GM12864 (cell line): ENCODE results near the gene C2orf72.

ENCODE experiments used
- DNase-seq: peaks from one replicate; pipeline ENCODE4 v3.0.0-alpha.2; 2011; ENCODE audit warnings: low read depth
- H3K4me3 ChIP-seq: 2 replicates; pipeline ENCODE4 v1.5.1; 2011; ENCODE audit warnings: mild to moderate bottlenecking, low read depth, low read length, control low read depth
- TF ChIP-seq, protein P1 (sequence below): IDR thresholded peaks from 2 replicates; pipeline ENCODE4 v1.5.1; 2011; ENCODE audit warnings: low read depth, mild to moderate bottlenecking, moderate library complexity, low read length, control low read depth, inconsistent platforms; ENCODE audit errors: missing control alignments

The C2orf72 gene

DNA sequence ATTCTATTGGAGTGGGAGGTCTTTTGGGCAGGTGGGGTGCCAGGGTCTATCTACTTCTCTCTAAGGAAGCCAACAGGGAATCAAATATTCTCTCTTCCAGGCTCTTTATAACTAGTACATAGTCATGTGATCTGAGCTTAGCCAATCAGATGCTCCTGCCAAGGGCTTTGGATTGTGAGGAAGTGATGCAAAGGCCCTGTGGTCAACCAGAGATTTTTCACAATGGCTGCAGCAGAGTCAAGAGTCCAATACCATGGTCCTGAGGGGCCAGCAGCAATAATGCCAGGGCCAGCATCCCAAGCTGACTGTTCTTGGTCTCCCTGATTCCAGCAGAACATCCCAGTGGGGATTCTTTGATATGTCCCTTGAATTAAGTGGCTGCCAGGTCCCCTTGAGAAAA lies 8.4 kb upstream of the C2orf72 start:
- no peak overlapping the region for H3K4me3 ChIP-seq
- TF ChIP-seq, protein P1, sequence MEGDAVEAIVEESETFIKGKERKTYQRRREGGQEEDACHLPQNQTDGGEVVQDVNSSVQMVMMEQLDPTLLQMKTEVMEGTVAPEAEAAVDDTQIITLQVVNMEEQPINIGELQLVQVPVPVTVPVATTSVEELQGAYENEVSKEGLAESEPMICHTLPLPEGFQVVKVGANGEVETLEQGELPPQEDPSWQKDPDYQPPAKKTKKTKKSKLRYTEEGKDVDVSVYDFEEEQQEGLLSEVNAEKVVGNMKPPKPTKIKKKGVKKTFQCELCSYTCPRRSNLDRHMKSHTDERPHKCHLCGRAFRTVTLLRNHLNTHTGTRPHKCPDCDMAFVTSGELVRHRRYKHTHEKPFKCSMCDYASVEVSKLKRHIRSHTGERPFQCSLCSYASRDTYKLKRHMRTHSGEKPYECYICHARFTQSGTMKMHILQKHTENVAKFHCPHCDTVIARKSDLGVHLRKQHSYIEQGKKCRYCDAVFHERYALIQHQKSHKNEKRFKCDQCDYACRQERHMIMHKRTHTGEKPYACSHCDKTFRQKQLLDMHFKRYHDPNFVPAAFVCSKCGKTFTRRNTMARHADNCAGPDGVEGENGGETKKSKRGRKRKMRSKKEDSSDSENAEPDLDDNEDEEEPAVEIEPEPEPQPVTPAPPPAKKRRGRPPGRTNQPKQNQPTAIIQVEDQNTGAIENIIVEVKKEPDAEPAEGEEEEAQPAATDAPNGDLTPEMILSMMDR: no peak
- DNase-seq: no peak

DNA sequence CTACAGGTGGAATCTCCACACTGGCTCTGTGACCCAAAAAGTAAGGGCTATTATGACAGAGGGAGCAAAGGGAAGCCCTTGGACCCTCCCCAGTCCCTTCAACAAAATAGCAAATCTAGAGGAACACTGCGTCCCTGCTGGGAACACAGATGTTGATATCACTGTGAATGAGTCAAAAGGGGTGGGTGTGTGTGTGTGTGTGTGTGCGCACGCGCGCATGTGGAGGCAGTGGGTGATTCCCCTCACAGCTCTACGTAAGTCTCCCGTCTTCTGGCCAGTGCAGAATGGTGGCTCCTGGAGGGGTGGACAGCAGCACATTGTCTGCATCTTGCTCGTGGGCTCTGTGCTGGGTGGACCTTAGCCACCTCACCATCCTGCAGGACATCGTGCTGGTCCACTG lies 7.8 kb upstream of the C2orf72 start:
- TF ChIP-seq, protein P1: no peak
- H3K4me3 ChIP-seq: no peak overlapping the region
- no peak for DNase-seq

DNA sequence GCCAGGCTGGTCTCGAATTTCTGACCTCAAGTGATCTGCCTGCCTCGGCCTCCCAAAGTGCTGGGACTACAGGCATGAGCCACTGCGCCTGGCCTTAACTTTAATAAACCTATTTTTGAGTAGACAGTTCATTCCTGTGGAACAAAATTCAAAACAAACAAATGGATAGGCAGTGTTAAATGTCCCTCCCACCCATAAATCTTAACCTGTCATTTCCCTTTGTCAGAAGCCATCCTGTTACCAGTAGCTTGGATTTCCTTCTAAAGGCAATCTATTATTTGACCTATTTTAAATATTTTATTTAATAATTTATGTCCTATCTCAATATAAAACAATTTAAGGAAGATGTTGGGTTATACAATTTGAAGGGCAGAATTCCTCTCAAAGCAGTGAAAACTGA lies 6.6 kb upstream of the C2orf72 start:
- H3K4me3 ChIP-seq: no peak overlapping the region
- DNase-seq: no peak
- TF ChIP-seq, protein P1: no peak

DNA sequence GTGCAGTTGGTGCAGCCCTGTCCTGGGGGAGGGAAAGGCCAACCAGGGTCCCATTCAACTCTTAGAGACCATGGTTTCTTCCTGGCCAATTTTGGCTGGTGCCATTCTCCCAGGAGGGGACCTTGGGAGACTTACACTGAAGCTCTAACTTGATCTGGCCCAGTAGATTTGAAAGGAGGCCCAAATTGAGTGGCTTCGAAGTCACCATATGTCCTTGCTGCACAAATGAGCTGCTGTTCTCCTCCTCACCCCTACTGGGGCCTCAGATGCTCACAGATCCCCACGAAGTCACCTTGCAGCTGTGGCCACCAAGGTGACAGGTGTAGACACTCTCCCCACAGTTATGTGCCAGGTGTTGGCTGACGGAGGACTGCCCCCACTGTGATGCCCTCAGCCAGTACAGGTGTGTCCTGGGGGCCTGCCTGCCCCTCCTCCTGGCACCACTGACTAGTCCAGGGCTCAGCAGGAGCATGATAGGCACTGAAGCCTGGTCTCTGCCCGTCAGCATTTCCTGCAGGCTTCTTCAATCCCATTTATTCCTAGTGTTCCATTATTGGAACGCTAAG lies 4.7 kb upstream of the C2orf72 start:
- no peak overlapping the region for H3K4me3 ChIP-seq
- no peak for DNase-seq
- TF ChIP-seq, protein P1: no peak

DNA sequence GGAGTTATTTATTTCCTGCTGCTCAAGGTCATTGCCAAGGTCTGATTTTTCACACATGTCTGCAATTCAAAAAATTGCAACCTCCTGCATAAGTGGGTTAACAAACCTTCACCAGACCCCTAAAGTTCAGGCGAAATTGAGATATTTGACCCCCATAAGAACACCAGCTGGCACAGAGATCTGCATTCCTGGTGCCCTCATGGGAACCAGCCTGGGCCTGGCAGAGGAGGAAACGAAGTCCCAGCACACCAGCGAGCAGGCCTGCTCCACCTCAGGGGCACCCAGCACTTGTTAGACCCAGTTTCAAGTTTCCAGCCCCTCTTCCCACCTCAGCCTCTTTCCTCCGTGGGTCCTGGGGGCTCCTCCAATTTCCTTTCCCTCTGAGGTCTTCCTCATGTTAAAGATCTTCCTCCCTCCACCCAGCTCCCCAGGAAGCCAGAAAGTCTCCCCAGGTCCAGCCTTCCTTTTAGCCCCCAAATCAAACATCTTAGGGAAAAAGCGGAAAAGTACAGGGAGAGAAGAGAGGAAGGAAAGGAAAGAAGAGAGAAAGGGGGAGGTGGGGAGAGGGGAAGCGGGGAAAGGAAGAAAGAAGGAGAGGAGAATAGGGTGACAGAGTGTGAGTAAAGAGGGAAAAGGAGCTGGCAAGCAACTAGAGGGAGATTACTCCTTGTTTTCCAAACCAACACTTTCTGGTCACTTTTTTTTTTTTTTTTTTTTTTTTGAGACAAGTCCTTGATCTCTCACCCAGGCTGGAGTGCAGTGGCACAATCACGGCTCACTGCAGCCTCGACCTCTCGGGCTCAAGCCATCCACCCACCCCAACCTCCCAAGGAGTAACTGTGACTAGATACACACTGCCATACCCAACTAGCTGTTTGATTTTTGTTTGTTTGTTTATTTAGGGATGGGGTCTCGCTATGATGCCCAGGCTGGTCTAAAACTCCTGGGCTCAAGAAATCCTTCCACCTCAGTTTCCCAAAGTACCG lies 3.9 kb upstream of the C2orf72 start:
- TF ChIP-seq, protein P1: no peak
- no peak overlapping the region for H3K4me3 ChIP-seq
- no peak for DNase-seq

DNA sequence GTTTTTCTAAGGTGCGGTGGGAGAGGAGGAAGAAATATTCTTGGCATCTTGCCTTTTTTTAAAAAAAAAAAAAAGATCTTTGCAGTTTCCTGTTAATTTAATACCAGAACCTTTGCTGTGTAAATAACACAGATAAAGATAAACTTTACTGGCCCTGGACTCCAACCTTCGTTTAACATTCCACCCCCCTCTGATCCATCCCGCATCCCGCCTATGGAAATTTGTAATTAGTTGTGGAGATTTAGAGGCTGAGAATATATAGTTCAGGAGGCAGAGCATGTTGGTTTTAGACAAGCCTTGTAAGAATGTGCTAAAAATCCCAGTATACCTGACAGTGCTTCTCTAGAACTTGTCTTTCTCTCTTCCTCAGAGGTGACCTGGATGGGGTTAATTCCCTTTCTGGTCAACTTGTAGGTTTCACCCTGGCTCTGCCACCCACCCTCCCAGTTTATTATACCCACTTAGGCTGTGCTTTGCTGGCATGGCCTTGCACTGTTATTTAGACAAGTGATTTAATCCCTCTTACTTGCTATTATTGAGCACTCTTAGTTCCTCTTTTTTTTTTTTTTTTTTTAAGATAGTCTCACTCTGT lies 2.9 kb upstream of the C2orf72 start:
- no peak for DNase-seq
- H3K4me3 ChIP-seq: no peak overlapping the region
- TF ChIP-seq, protein P1: no peak
